Activated CD4-positive, alpha-beta T cell treated with anti-CD3 and anti-CD28 coated beads, Interleukin-2, amount 50 U/mL, for 1 hour (primary cell): Measurements from ENCODE around the gene ALDH1L1.

ENCODE experiments used
- DNase-seq: peaks from one replicate; pipeline ENCODE4 v3.0.0-alpha.2; 2020

Gene ALDH1L1

DNA sequence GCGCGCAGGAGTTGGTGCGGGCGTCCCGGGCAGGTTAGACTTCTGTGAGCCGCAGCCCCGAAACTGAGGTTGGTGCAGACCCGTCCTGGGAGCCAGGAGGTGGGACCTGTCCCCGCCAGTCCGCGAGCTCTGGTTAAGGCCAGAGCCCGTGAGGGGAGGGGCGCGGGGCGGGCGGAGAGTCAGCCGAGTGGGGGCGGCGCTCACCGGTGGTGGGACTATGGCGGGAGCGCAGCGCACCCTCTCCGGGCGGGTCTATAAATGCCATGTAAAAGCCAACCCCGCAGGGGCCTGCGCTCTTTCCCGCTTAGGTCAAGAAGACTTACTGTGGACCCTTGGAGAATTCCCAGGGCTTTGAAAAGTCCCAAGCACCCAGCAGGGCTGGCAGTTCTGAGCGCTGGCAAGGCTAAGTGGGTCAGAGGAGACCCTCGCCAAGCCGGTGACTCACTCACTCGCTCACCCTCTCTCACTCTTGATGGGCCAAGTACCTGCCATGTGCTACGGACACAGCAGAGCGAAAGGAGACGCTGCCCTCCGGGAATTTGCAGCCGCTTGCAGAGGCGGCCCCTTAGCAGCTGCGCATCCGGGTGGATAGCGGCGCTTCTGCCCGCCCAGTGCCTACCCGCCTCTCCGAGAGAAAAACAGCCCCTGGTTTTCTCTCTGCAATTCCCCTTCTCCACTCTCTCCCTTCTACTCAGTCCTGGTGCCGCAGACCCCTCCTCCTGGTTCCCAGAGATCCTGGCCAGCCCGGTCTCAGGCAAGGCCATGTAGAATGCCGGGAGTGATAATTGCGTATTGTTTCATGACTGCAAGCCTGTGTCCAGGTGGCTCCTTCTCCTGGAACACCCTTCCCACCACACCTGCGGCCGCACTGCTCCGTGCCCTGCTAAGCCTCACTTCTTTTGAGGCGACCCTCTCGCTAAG, at the start of gene ALDH1L1:
Gene ALDH1L1 (minus strand): TSS at position 110 of the 921 bp plus-strand sequence. CDS start 19,607 bp downstream, outside the sequence.
- DNase-seq: no peak

DNA sequence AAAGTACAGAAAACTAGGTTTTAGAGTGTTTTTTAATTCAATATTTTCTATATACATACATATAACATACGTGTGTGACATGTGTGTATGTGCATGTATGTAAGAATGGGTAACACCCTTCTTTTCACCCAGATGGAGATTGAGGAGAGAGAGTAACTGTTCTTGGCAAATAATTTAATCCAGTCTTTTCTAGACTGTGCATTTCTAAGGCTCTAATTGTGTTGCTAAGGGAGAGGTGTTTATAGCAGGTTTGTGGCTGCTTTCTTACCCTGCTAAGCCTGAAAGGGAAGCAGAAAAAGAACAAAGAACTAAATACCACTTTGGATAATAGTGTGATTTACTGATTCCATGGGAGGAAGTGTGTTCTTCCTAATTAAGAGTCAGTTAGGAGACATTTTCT, 46.0 kb upstream of the ALDH1L1 start:
- no peak for DNase-seq

- no peak for DNase-seq
Measured at GRCh38 chr3:126216416-126216815, 36.0 kb upstream of the ALDH1L1 start.

DNA sequence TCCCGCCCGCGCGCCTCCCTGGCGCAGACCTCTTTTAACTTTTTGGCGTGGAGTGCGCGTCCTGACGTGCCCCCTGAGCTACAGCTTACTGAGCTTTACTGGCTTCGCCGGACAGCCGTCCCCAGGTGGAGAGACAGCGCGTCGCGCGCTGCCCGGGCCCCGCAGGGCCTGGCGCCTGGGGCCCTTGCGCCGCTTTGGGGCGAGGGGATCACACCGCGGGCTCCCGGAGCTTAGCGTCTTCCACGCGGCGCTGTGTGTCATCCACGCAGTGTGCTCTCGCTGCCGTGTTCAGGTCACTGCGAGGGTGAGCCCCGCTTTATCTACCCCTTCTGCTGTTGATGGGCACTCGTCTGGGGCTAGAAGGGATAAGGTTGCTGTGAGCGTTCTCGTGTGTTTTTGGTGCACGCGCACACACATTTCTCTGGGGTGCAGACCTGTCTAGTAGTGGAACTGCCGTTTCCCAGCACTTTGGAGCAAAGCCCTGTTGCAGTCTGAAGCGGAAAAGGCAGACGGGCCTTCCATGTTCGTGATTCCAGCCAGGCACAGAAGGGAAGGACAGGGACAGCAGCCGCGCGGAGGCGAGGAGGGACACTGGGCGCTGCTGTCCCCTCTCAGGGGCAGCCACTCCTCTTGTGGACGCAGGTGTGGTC, 33.1 kb upstream of the ALDH1L1 start:
- no peak for DNase-seq

- no peak for DNase-seq
Measured at GRCh38 chr3:126212620-126213378, 32.4 kb upstream of the ALDH1L1 start.

DNA sequence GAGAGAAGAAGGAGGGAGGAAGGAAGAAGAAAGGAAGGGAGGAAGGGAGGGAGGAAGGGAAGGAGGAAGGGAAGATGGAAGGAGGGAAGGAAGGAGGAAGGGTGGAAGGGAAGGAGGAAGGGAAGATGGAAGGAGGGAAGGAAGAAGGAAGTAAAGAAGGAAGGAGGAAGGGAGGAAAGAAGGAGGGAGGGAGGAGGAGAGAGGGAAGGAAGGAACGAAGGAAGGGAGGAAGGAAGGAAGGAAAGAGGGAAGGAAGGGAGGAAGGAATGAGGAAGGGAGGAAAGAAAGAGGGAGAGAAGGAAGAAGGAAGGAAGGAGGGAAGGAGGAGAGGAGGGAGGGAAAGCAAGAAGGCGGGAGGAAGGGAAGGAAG, 31.8 kb upstream of the ALDH1L1 start:
- DNase-seq: no peak

DNA sequence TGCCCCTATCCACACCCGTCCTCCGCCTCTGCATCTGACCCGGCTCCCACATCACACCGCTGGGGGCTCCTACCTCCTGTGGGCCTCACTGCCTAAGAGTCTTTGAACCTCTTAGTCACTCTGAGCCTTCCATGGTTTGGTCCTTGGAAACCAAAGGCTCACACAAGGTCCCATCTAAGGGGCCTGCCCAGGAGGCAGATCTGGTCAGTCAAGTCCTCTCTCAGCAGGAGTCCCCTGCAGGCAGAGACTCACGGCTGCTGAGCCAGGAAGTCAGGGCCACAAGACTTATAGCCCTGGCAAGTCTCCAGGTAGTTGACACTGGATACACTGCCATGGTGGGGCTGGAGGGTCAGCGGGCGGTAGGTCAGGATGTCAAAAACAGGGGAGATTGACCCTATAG, 31.2 kb upstream of the ALDH1L1 start:
- no peak for DNase-seq

DNA sequence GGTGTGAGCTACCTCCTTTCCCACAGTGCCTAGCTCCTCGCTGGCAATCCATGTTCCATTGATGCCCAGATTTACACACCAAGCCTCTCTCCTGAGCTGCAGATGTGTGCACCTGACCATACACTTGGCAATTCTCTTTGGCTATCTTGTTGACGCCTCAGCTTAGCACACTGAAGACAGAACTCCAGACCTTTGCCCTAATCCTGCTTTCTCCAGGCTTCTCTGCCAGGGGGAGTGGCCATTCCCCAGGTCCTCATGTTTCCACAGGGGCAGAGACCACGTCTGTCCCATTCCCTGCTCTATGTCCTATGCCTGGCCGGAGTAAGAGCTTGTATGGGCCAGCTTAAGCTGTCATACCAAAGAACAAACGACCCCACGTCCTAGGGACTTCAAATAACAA, 30.2 kb upstream of the ALDH1L1 start:
- no peak for DNase-seq

DNA sequence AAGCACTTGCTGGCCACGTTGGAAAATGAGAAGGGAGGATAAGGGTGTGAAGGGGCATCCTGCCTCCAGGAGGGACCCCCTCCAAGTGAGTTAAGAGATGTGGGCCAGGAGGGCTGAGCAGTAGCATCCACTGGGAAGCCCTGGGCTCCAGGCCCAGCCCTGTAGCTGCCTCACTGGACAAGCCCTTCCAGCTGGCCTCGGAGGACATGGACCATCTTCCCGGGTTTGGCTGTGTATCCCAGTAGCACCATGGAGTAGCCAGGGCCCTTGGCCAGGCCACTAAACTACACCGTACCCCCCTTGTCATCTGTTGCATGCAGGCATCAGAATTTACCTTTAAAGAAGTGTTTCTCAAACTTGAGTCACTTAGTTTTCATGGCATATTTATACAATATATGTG, 29.4 kb upstream of the ALDH1L1 start:
- DNase-seq: no peak

DNA sequence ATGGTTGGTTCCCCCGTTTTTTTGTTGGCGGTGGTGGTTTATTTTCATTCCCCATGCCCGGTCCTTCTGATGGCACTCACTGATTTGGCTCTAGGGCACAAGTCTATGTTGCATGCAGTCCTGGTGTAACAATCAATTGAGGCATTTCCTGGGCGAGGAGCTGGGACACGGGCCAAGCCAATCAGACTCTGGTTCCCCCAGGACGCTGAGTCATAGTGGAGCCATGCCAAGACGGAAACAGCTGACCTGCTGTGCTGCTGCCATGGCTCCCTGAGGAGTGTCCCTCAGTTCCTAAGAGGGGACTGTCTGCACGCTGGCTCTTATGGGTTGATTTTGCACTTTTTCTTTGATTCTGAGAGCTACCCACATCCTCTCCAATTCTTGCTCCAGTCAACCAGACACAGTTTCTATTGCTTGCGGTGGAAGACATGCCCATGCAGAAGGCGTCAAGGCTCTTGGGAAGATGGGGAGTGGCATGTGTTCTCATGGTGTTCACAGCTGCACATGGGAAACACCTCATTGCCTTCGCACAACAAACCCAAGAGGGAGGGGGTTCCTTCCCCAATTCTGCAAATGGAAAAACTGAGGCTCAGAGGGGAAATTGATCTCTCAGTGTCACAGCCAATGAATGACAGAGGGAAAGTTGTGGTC, 28.3 kb upstream of the ALDH1L1 start:
- DNase-seq: no peak

DNA sequence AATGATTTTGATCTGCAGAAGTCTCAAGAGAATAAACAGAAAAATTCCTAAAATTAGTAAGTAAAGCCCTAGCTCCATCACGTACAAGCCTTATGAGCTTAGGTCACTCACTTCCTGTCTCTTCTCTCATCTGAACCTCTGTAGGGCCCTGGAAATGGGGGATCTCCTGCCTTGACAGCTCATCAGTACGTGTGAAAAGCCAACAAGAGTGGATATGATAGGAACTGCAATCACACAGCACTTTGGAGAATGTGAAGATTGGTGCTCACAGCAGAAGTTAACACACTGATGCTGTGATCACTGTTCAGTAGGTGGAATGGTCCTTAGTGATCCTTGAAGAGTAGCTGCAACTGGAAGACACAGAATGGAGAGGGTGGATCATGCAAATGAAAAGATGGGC, 27.8 kb upstream of the ALDH1L1 start:
- DNase-seq: no peak

DNA sequence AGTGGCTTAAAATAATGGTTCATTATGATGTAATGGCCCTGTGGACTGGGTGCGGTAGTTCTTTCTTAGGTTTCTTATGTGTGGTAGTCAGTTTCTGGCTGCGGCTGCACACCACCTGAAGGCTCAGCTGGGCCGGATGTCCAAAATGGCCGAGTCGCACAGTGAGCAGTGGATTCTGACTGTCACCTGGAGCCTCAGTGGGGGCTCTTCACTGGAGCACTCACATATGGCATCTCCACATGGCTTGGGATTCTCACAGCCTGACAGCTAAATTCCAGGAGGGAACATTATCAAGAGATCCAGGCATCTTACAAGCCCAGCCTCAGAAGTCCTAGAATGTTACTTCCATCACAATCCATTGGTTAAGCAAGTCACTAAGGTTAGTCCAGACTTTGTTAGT, 26.8 kb upstream of the ALDH1L1 start:
- DNase-seq: no peak

DNA sequence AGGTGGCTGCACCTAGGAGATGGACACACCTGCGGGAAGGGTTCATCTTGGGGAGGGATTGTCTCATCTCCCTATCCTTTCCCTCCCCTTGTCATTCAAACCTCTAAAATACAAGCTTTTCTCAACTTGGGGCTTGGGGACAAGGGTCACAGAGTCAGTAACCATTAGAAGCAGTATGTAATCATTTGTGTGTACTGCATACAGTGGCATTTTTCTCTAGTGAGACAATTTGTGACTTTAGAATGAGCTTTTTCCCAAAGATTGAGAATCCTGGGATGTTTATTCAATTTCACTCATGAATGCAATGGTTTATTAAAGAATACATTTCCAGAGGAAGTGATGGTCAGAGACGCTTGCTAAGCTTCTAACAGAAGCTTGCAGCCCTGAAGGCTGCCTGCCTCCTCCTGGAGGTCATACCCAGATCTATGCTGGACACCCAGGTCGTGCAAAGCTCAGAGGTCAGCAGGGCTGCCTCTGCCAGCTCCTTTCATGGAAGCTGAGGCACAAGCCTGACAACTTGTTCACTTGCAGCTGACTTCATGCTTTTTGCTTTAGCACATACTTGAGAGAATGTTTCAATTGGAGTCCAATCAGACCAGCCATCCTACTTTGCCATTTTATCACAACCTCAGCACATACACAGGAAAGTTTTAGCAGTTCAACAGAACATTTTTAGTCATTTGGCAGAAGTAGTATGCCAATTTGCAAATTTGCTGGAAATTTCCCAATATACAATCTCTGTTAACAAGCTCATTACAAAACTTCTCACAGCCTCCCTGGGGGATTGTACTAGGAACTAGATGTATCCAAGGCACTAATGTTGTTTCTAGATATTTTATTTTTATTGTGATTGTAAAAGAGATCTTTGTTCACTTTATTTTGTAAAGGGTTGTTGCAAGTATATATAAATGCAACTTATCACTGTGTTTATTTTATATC, 25.6 kb upstream of the ALDH1L1 start:
- no peak for DNase-seq

DNA sequence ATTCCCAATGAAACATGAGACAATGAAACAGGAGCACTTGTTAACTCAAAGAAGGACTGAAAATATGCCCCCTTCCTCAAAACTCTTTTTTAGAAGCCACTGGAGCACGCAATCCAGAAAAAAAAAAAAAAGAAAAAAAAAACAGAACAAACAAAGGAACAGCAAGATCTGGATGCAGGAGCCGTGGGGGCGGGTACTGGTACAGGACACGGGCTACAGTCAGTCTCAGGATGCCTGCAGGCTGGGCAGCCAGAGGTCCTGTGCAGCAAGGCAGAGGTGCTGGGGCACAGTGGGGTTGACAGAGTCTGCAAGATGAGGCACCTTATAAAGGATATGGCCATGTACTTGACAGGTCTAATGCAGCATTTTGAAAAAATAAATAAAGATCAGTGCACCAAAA, 22.3 kb upstream of the ALDH1L1 start:
- DNase-seq: no peak

DNA sequence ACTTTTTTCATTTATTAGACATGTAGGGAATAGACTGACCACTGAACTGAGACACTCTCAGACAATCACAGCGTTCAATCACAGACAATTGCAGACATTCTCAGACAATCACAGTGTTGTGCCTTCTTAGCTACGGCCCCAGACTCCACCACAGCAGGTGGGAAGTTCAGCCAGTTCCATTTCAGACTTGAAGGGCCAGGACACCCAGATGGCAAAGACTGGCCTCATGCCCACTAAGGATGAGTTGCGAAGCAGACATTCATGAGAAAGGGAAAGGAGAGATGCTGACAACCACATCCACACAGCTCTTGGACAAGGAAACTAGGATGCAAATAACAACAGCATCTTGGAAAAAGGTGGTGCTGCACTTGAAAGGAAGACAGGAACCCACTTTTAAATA, 21.9 kb upstream of the ALDH1L1 start:
- no peak for DNase-seq

DNA sequence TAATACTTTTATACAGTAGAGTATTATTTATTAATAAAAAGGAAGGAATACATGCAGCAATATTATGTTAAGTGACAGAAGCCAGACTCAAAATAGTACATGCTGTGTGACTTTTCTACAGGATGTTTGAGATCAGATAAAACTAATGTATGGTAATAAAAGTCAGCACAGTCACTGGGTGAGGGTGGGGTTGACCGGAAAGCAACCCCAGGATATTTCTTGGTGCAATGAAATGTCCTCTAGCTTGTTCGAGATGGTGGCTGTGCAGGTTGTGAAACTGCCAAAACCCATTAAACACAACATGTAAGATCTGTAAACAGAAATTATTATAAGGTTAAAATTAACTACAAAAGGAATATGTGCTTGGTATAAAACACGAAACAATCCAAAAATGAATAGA, 20.8 kb upstream of the ALDH1L1 start:
- no peak for DNase-seq

DNA sequence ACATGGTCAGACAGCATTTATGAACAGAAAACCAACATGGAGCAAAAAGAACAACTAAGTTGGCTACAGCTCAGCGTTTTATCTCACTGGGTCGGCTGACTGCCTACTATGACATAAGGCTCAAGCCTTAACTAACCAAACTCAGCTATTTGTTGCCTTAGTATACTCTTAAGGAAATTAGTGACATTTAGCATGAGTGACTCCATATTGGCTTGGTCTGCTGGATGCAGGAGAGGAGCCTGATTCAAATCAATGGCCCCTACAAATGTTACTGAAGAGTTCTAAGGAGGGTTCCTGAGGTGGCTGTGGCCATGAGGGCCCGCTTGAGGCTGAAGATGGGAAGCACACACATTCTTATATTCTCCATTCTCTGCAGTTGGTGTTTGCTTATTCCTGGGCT, 20.1 kb upstream of the ALDH1L1 start:
- no peak for DNase-seq

DNA sequence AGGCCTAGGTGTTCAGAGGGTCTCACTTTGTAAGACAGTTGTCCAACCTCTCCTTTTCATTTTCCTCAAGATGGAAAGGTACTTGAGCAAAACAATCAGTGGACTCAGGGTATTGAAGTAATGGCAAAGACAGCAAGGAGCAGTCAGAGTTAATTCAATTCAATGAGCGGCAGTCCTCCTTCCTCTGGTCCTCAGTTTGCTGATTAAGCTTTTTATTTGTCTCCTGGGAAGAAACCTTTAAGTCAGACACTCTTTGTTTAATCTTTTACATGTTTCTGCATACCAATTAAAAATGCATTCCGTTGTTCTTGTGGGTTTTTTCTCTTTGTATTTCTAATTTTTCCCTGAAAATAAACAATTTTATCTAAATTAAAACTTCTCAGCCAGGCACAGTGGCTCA, 18.9 kb upstream of the ALDH1L1 start:
- no peak for DNase-seq

DNA sequence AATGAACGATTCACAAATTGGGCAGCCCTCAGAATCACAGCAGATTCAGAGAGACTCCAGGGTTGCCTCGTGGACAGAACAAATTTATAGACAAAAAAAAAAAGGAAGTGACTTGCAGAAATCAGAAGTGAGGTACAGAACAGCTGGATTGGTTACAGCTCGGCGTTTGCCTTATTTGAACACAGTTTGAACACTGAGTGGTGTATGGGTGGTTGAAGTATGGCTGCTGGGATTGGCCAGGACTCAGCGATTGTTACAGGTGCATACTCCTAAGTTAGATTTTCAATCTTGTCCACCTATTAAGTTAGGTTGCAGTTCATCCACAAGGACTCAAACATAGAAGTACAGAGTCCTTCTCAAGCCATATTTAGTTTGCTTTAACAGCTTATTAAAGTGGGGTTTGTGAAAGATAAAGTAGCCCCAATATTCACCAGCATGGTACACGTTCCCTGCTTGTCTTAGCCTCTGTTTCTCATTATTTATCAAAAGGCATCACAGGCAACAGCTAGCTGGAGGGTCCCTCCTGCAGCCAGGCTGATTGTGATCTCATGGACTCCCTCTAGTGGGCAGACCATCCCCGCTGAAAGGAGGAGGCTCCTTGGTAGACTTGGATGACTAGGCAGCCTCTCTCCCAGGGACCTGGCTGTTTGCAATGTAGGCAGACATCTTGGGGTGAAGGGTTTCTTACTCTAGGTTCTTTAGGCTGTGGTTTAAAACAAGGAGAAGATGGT, 17.6 kb upstream of the ALDH1L1 start:
- peak; percentile 9 for DNase-seq

GRCh38 chr3:126197343-126197742, 17.0 kb upstream of the ALDH1L1 start:
- no peak for DNase-seq

- no peak for DNase-seq
Measured at GRCh38 chr3:126194713-126195305, 14.4 kb upstream of the ALDH1L1 start.
